HEK293 (cell line): ENCODE measurements around the gene FASN.

ENCODE experiments used
- CTCF ChIA-PET: fragments of 350-600 bp; formaldehyde crosslinking; extraction: SDS; loops from one replicate; lab custom pipeline; 2021; ENCODE audit warnings: antibody characterized with exemption; lab: Yijun Ruan, JAX
- POLR2A ChIA-PET: fragments of 300-600 bp; formaldehyde crosslinking; extraction: SDS; loops from one replicate; lab custom pipeline; 2020; ENCODE audit warnings: antibody characterized with exemption, inconsistent platforms; lab: Yijun Ruan, JAX
- H3K27ac ChIP-seq: fragments of 200-500 bp; sonication (Bioruptor generic); 2 replicates; pipeline ENCODE4 v1.5.1; 2014; ENCODE audit warnings: low read depth, low read length, control low read depth, inconsistent platforms; ENCODE audit errors: extremely low read depth
- H3K36me3 ChIP-seq, 2 experiments: fragments of 200-500 bp in 1 of 2; sonication (Bioruptor generic) in 1 of 2; 1 replicate in 1 of 2; 2 replicates in 1 of 2; pipeline ENCODE4 v1.5.1; 2014 to 2017; ENCODE audit warnings: inconsistent platforms in 2 of 2, low read length in 2 of 2; ENCODE audit not compliant: control insufficient read depth in 2 of 2, insufficient read depth in 1 of 2
- H3K4me1 ChIP-seq: fragments of 200-500 bp; sonication (Bioruptor generic); 2 replicates; pipeline ENCODE4 v1.5.1; 2014; ENCODE audit warnings: mild to moderate bottlenecking, low read length, inconsistent platforms; ENCODE audit not compliant: control insufficient read depth, insufficient read depth
- H3K4me3 ChIP-seq: 2 replicates; pipeline ENCODE4 v1.5.1; 2011; ENCODE audit warnings: low read depth, mild to moderate bottlenecking, control low read depth, low read length, moderate library complexity
- H3K9me3 ChIP-seq: fragments of 200-500 bp; sonication (Bioruptor generic); 2 replicates; pipeline ENCODE4 v1.5.1; 2014; ENCODE audit warnings: low read depth, low read length, inconsistent platforms; ENCODE audit not compliant: control insufficient read depth, insufficient read depth
- GLIS1 ChIP-seq: fragments of 450-650 bp; formaldehyde crosslinking; IDR thresholded peaks from 2 replicates; pipeline ENCODE4 v1.5.1; 2016; ENCODE audit warnings: missing biosample characterization, missing genetic modification characterization
- SCRT2 ChIP-seq: fragments of 450-650 bp; formaldehyde crosslinking; IDR thresholded peaks from 2 replicates; pipeline ENCODE4 v1.5.1; 2016; ENCODE audit warnings: missing biosample characterization, missing genetic modification characterization
- SETDB1 ChIP-seq: IDR thresholded peaks from one replicate; pipeline ENCODE4 v1.6.1; 2017; ENCODE audit warnings: mild to moderate bottlenecking, low read length, moderate library complexity, mixed read lengths; ENCODE audit not compliant: insufficient read length
- SP2 ChIP-seq: fragments of 450-650 bp; formaldehyde crosslinking; IDR thresholded peaks from 2 replicates; pipeline ENCODE4 v1.5.1; 2016; ENCODE audit warnings: missing biosample characterization, missing genetic modification characterization
- ZNF10 ChIP-seq: fragments of 450-650 bp; formaldehyde crosslinking; IDR thresholded peaks from 2 replicates; pipeline ENCODE4 v1.5.1; 2017; ENCODE audit warnings: missing biosample characterization, missing genetic modification characterization
- ZNF169 ChIP-seq: fragments of 450-650 bp; formaldehyde crosslinking; IDR thresholded peaks from 2 replicates; pipeline ENCODE4 v1.5.1; 2016; ENCODE audit warnings: missing biosample characterization, missing genetic modification characterization
- ZNF211 ChIP-seq: fragments of 450-650 bp; formaldehyde crosslinking; IDR thresholded peaks from 2 replicates; pipeline ENCODE4 v1.5.1; 2016; ENCODE audit warnings: low read depth, missing biosample characterization, missing genetic modification characterization
- ZNF391 ChIP-seq: fragments of 450-650 bp; formaldehyde crosslinking; IDR thresholded peaks from 2 replicates; pipeline ENCODE4 v1.5.1; 2016; ENCODE audit warnings: low read depth, missing biosample characterization, missing genetic modification characterization, borderline replicate concordance
- ZNF501 ChIP-seq: fragments of 450-650 bp; formaldehyde crosslinking; IDR thresholded peaks from 2 replicates; pipeline ENCODE4 v1.5.1; 2016; ENCODE audit warnings: missing biosample characterization, missing genetic modification characterization
- ZNF514 ChIP-seq: fragments of 450-650 bp; formaldehyde crosslinking; IDR thresholded peaks from 2 replicates; pipeline ENCODE4 v1.5.1; 2016; ENCODE audit warnings: missing biosample characterization, missing genetic modification characterization
- ZNF571 ChIP-seq: fragments of 450-650 bp; formaldehyde crosslinking; IDR thresholded peaks from 2 replicates; pipeline ENCODE4 v1.5.0; 2017; ENCODE audit warnings: missing biosample characterization, missing genetic modification characterization
- ZNF596 ChIP-seq: fragments of 450-650 bp; IDR thresholded peaks from 2 replicates; pipeline ENCODE4 v1.5.0; 2018; ENCODE audit warnings: missing biosample characterization, mild to moderate bottlenecking, missing genetic modification characterization, moderate library complexity
- ZNF76 ChIP-seq: fragments of 450-650 bp; formaldehyde crosslinking; IDR thresholded peaks from 2 replicates; pipeline ENCODE4; 2016; ENCODE audit warnings: low read depth, missing biosample characterization, missing genetic modification characterization, borderline replicate concordance
- ZXDB ChIP-seq: fragments of 450-650 bp; formaldehyde crosslinking; IDR thresholded peaks from 2 replicates; pipeline ENCODE4 v1.5.1; 2016; ENCODE audit warnings: missing biosample characterization, missing genetic modification characterization
- TF ChIP-seq, protein P1 (sequence below): fragments of 450-650 bp; formaldehyde crosslinking; IDR thresholded peaks from 2 replicates; pipeline ENCODE4 v1.5.0; 2017; ENCODE audit warnings: missing biosample characterization, missing genetic modification characterization, borderline replicate concordance
- TF ChIP-seq, protein P2 (sequence below): fragments of 450-650 bp; formaldehyde crosslinking; IDR thresholded peaks from 2 replicates; pipeline ENCODE4 v1.5.1; 2016; ENCODE audit warnings: missing biosample characterization, missing genetic modification characterization
- TF ChIP-seq, protein P3 (sequence below): fragments of 450-650 bp; formaldehyde crosslinking; conservative IDR thresholded peaks from 2 replicates; pipeline ENCODE4 v1.5.1; 2016; ENCODE audit warnings: low read depth, missing biosample characterization, missing genetic modification characterization

FASN gene

DNA sequence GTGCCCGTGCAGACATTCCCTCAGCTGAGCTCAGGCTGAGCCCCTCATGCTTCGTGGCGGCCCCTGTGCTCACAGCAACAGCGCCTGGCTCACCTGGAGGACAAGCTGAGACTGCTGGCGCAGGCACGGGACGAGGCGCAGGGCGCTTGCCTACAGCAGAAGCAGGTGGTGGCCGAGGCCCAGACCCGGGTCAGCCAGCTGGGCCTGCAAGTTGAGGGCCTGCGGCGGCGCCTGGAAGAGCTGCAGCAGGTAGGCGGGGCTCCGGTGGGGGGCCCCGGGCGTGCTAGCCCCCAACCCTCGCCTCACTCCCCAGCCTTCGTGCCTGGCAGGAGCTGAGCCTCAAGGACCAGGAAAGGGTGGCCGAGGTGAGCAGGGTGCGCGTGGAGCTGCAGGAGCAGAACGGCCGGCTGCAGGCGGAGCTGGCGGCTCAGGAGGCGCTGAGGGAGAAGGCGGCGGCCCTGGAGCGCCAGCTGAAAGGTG, 68.0 kb downstream of the FASN start:
- H3K4me3 ChIP-seq: no peak overlapping the region
- TF ChIP-seq ZNF514 (no peak), GLIS1 (tag by site-specific recombination) (no peak), ZNF10 (tag by site-specific recombination) (0 out of 2 replicates have a peak, but pooled peaks have one; percentile 9), SCRT2 (tag by site-specific recombination) (no peak), ZNF596 (tag by site-specific recombination) (no peak), ZXDB (tag by site-specific recombination) (no peak), SETDB1 (no peak), ZNF76 (peak; percentile 36; the same call in 1 of the 2 replicates)
- TF ChIP-seq, protein P1, sequence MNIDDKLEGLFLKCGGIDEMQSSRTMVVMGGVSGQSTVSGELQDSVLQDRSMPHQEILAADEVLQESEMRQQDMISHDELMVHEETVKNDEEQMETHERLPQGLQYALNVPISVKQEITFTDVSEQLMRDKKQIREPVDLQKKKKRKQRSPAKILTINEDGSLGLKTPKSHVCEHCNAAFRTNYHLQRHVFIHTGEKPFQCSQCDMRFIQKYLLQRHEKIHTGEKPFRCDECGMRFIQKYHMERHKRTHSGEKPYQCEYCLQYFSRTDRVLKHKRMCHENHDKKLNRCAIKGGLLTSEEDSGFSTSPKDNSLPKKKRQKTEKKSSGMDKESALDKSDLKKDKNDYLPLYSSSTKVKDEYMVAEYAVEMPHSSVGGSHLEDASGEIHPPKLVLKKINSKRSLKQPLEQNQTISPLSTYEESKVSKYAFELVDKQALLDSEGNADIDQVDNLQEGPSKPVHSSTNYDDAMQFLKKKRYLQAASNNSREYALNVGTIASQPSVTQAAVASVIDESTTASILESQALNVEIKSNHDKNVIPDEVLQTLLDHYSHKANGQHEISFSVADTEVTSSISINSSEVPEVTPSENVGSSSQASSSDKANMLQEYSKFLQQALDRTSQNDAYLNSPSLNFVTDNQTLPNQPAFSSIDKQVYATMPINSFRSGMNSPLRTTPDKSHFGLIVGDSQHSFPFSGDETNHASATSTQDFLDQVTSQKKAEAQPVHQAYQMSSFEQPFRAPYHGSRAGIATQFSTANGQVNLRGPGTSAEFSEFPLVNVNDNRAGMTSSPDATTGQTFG (tag by site-specific recombination): no peak
- TF ChIP-seq, protein P2, sequence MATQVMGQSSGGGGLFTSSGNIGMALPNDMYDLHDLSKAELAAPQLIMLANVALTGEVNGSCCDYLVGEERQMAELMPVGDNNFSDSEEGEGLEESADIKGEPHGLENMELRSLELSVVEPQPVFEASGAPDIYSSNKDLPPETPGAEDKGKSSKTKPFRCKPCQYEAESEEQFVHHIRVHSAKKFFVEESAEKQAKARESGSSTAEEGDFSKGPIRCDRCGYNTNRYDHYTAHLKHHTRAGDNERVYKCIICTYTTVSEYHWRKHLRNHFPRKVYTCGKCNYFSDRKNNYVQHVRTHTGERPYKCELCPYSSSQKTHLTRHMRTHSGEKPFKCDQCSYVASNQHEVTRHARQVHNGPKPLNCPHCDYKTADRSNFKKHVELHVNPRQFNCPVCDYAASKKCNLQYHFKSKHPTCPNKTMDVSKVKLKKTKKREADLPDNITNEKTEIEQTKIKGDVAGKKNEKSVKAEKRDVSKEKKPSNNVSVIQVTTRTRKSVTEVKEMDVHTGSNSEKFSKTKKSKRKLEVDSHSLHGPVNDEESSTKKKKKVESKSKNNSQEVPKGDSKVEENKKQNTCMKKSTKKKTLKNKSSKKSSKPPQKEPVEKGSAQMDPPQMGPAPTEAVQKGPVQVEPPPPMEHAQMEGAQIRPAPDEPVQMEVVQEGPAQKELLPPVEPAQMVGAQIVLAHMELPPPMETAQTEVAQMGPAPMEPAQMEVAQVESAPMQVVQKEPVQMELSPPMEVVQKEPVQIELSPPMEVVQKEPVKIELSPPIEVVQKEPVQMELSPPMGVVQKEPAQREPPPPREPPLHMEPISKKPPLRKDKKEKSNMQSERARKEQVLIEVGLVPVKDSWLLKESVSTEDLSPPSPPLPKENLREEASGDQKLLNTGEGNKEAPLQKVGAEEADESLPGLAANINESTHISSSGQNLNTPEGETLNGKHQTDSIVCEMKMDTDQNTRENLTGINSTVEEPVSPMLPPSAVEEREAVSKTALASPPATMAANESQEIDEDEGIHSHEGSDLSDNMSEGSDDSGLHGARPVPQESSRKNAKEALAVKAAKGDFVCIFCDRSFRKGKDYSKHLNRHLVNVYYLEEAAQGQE (tag by site-specific recombination): no peak
- ChIA-PET POLR2A (interaction anchor here (0.5 to 6.0 kb wide), 17 partner anchors 8 to 317 kb away, joined by 3 to 56 read pairs (median 6); partner anchors contain the start of genes CENPX, DCXR, GPS1 and LRRC45), CTCF (interaction anchor here (0.6 to 3.6 kb wide), 32 partner anchors 8 to 321 kb away, joined by 3 to 35 read pairs (median 4); partner anchors contain the start of genes CENPX, DCXR, LRRC45 and MAFG)
- H3K4me1 ChIP-seq: no peaks in the 10 kb centered on the region
- H3K27ac ChIP-seq: peak overlapping the region; percentile 93
- H3K9me3 ChIP-seq: no peaks in the 10 kb centered on the region
- H3K36me3 ChIP-seq: peaks cover 0 to 68% of the 10 kb centered on the region in 2 experiments; a peak in 2 of 3 replicates

DNA sequence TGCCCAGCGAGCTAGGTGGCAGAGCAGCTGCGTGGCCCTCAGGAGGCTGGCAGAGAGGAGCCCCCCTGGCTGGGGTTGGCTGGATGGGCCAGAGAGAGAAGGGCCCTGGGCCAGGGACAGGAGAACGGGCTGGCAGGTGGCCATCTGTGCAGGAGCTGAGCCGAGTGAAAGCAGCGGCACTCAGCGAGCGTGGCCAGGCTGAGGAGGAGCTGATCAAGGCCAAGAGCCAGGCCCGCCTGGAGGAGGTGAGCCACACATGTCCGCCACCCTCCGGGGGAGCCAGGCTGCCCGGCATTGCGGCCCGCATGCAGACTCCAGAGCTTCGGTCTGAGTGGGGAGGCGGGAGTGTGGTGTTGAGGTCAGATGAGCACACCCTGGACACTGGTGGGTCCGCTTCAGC, 68.6 kb downstream of the FASN start:
- ChIA-PET CTCF (interaction anchor here (0.6 to 3.6 kb wide), 17 partner anchors 9 to 345 kb away, joined by 3 to 35 read pairs (median 5); partner anchors contain the start of genes CENPX, DCXR and LRRC45), POLR2A (interaction anchor here (0.5 to 6.0 kb wide), 9 partner anchors 8 to 163 kb away, joined by 3 to 56 read pairs (median 13); partner anchors contain the start of genes CENPX, DCXR, GPS1 and LRRC45)
- H3K4me1 ChIP-seq: peaks cover 3% of the 10 kb centered on the region
- H3K27ac ChIP-seq: peak overlapping the region; percentile 93; the same call in 1 of the 2 replicates
- H3K4me3 ChIP-seq: no peak overlapping the region
- no peaks in the 10 kb centered on the region for H3K9me3 ChIP-seq
- H3K36me3 ChIP-seq: peaks cover 0 to 69% of the 10 kb centered on the region in 2 experiments; a peak in 2 of 3 replicates
- TF ChIP-seq SETDB1: no peak
- no peak for TF ChIP-seq ZNF391 (tag by site-specific recombination)
- TF ChIP-seq, protein P3, sequence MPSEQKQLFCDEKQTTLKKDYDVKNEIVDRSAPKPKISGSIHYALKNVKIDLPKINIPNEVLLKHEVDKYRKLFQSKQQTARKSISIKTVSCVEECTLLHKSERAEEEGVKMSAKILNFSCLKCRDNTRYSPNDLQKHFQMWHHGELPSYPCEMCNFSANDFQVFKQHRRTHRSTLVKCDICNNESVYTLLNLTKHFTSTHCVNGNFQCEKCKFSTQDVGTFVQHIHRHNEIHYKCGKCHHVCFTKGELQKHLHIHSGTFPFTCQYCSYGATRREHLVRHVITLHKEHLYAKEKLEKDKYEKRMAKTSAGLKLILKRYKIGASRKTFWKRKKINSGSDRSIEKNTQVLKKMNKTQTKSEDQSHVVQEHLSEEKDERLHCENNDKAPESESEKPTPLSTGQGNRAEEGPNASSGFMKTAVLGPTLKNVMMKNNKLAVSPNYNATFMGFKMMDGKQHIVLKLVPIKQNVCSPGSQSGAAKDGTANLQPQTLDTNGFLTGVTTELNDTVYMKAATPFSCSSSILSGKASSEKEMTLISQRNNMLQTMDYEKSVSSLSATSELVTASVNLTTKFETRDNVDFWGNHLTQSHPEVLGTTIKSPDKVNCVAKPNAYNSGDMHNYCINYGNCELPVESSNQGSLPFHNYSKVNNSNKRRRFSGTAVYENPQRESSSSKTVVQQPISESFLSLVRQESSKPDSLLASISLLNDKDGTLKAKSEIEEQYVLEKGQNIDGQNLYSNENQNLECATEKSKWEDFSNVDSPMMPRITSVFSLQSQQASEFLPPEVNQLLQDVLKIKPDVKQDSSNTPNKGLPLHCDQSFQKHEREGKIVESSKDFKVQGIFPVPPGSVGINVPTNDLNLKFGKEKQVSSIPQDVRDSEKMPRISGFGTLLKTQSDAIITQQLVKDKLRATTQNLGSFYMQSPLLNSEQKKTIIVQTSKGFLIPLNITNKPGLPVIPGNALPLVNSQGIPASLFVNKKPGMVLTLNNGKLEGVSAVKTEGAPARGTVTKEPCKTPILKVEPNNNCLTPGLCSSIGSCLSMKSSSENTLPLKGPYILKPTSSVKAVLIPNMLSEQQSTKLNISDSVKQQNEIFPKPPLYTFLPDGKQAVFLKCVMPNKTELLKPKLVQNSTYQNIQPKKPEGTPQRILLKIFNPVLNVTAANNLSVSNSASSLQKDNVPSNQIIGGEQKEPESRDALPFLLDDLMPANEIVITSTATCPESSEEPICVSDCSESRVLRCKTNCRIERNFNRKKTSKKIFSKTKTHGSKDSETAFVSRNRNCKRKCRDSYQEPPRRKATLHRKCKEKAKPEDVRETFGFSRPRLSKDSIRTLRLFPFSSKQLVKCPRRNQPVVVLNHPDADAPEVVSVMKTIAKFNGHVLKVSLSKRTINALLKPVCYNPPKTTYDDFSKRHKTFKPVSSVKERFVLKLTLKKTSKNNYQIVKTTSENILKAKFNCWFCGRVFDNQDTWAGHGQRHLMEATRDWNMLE (tag by site-specific recombination): no peak
- no peak for TF ChIP-seq ZNF571
- no peak for TF ChIP-seq SP2 (tag by site-specific recombination)
- TF ChIP-seq ZNF501 (tag by site-specific recombination): no peak
- TF ChIP-seq ZNF169 (tag by site-specific recombination): no peak
- no peak for TF ChIP-seq ZNF211 (tag by site-specific recombination)
